ENCODE measurements around the gene PDZD8. TPM values are rescaled to one million over a fixed set of nuclear protein-coding genes. Genes with fewer than 3 reads are reported as not detected.

Gene PDZD8
- polyA plus RNA-seq, 1 donor (not counting 4 experiments of a cell fraction or from before 2014, with no cell fraction given): 24.3 TPM

DNA sequence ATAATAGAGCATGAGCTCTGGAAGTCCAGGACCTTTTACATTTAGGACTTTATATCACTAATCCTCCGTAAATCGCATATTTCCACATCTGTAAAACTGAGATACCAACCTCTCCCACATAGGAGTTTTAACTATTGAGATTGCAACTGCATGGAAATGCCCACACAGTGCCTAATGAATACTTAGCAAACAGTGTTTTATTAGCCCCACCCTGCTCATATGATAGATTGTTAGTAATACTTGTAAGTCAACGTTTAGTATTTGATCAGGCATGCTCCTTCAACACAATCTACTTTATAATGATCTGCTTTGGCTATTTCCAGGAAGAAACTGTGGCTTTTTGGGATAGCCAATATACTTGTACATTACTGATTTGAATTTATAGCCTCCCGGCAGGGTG lies 8.5 kb downstream of the PDZD8 start:
- TF ChIP-seq, protein P1, sequence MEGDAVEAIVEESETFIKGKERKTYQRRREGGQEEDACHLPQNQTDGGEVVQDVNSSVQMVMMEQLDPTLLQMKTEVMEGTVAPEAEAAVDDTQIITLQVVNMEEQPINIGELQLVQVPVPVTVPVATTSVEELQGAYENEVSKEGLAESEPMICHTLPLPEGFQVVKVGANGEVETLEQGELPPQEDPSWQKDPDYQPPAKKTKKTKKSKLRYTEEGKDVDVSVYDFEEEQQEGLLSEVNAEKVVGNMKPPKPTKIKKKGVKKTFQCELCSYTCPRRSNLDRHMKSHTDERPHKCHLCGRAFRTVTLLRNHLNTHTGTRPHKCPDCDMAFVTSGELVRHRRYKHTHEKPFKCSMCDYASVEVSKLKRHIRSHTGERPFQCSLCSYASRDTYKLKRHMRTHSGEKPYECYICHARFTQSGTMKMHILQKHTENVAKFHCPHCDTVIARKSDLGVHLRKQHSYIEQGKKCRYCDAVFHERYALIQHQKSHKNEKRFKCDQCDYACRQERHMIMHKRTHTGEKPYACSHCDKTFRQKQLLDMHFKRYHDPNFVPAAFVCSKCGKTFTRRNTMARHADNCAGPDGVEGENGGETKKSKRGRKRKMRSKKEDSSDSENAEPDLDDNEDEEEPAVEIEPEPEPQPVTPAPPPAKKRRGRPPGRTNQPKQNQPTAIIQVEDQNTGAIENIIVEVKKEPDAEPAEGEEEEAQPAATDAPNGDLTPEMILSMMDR (optimal IDR thresholded peaks at IDR 0.05 in 1 of 3, IDR thresholded peaks at IDR 0.05 in 1 of 3, conservative IDR thresholded peaks at IDR 0.05 in 1 of 3; ENCODE audit: extremely low read depth in 1 of 3, insufficient read depth in 2 of 3, low read length in 3 of 3): no peak
- no peak for TF ChIP-seq EZH2 (IDR thresholded peaks at IDR 0.05; ENCODE audit: low read length)
- Histone ChIP-seq H2AFZ (ENCODE audit: control insufficient read depth, low read length) (no peak overlapping the region), H3K4me3 (ENCODE audit: control insufficient read depth in 2 of 3, extremely low read depth in 1 of 3, insufficient read depth in 2 of 3, low read depth in 1 of 3, low read length in 3 of 3) (no peak overlapping the region), H3K9me1 (ENCODE audit: control insufficient read depth, extremely low read depth, insufficient read depth, low read length) (no peaks in the 10 kb centered on the region), H3K27ac (ENCODE audit: control insufficient read depth, insufficient read depth, low read length) (peak overlapping the region; percentile 20), H4K20me1 (ENCODE audit: control insufficient read depth, extremely low read depth, insufficient read depth, low read length) (peaks cover 5% of the 10 kb centered on the region), H3K9ac (ENCODE audit: control insufficient read depth, extremely low read depth, insufficient read depth, low read length) (peak overlapping the region; percentile 15), H3K27me3 (ENCODE audit: control insufficient read depth, extremely low read depth, insufficient read depth, low read length) (no peaks in the 10 kb centered on the region), H3K79me2 (ENCODE audit: control insufficient read depth, insufficient read depth, low read length) (peaks cover 93% of the 10 kb centered on the region), H3K9me3 (ENCODE audit: control insufficient read depth, low read depth, low read length) (no peaks in the 10 kb centered on the region), H3K4me1 (ENCODE audit: control insufficient read depth, extremely low read depth, insufficient read depth, low read length) (peaks cover 64% of the 10 kb centered on the region), H3K36me3 (ENCODE audit: control insufficient read depth in 2 of 2, extremely low read depth in 1 of 2, insufficient read depth in 2 of 2, low read length in 2 of 2) (no peaks in the 10 kb centered on the region), H3K4me2 (ENCODE audit: control insufficient read depth, extremely low read depth, insufficient read depth, low read depth, low read length) (peak overlapping the region; percentile 10)
- DNase-seq (ENCODE audit: low read depth, low spot score): no peak
- dilution Hi-C loops (cut with MboI; ENCODE audit: extremely low pct_ligation_motif_present, low sequenced_read_pairs): no loop called here
- FAIRE-seq: peak; percentile 79

DNA sequence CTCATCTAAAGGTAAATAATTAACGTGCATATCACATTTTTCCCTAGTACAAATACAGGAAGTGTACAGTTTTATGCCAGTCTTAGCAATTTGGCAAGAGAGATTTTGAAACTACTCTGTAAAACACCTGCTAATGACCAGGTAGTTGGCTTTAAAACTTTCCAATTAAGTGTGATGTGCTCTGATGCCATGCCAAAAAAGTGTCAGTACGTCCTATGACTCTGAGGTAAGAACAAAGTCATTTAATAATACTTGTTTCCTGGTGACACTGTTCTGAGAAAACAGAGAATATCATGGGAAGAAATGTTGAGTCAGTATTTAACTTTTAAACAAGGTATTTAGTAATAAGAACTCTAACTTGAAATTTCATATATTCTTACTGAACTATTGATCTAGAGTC lies 9.6 kb downstream of the PDZD8 start:
- H4K20me1 ChIP-seq (ENCODE audit: control insufficient read depth, extremely low read depth, insufficient read depth, low read length): no peaks in the 10 kb centered on the region
- H3K9me1 ChIP-seq (ENCODE audit: control insufficient read depth, extremely low read depth, insufficient read depth, low read length): no peaks in the 10 kb centered on the region
- TF ChIP-seq, protein P1 (optimal IDR thresholded peaks at IDR 0.05 in 1 of 3, IDR thresholded peaks at IDR 0.05 in 1 of 3, conservative IDR thresholded peaks at IDR 0.05 in 1 of 3; ENCODE audit: extremely low read depth in 1 of 3, insufficient read depth in 2 of 3, low read length in 3 of 3): no peak
- peaks cover 73% of the 10 kb centered on the region for H3K4me1 ChIP-seq (ENCODE audit: control insufficient read depth, extremely low read depth, insufficient read depth, low read length)
- H3K9ac ChIP-seq (ENCODE audit: control insufficient read depth, extremely low read depth, insufficient read depth, low read length): no peak overlapping the region
- no peak overlapping the region for H3K4me3 ChIP-seq (ENCODE audit: control insufficient read depth in 2 of 3, extremely low read depth in 1 of 3, insufficient read depth in 2 of 3, low read depth in 1 of 3, low read length in 3 of 3)
- H3K27ac ChIP-seq (ENCODE audit: control insufficient read depth, insufficient read depth, low read length): no peak overlapping the region
- no peaks in the 10 kb centered on the region for H3K9me3 ChIP-seq (ENCODE audit: control insufficient read depth, low read depth, low read length)
- FAIRE-seq: no peak
- dilution Hi-C loops (cut with MboI; ENCODE audit: extremely low pct_ligation_motif_present, low sequenced_read_pairs): no loop called here
- H3K27me3 ChIP-seq (ENCODE audit: control insufficient read depth, extremely low read depth, insufficient read depth, low read length): no peaks in the 10 kb centered on the region
- DNase-seq (ENCODE audit: low read depth, low spot score): no peak
- no peaks in the 10 kb centered on the region for H3K36me3 ChIP-seq (ENCODE audit: control insufficient read depth in 2 of 2, extremely low read depth in 1 of 2, insufficient read depth in 2 of 2, low read length in 2 of 2)
- H3K79me2 ChIP-seq (ENCODE audit: control insufficient read depth, insufficient read depth, low read length): peaks cover 92% of the 10 kb centered on the region
- H2AFZ ChIP-seq (ENCODE audit: control insufficient read depth, low read length): no peak overlapping the region
- H3K4me2 ChIP-seq (ENCODE audit: control insufficient read depth, extremely low read depth, insufficient read depth, low read depth, low read length): no peak overlapping the region
